HG02678 (cell line): Measurements from ENCODE around the gene LPP.
"Not testable (repeated sequence)": the region's sequence is repeated elsewhere in the genome, so short reads cannot be mapped to it uniquely, and the experiment has no call there.

Experiments
- ATAC-seq: cut with Tn5 transposase; IDR thresholded peaks from one replicate; pipeline ENCODE4 v1.9.1; 2021; ENCODE audit warnings: mild to moderate bottlenecking, moderate library complexity; ENCODE audit not compliant: unreplicated experiment

The LPP gene

DNA sequence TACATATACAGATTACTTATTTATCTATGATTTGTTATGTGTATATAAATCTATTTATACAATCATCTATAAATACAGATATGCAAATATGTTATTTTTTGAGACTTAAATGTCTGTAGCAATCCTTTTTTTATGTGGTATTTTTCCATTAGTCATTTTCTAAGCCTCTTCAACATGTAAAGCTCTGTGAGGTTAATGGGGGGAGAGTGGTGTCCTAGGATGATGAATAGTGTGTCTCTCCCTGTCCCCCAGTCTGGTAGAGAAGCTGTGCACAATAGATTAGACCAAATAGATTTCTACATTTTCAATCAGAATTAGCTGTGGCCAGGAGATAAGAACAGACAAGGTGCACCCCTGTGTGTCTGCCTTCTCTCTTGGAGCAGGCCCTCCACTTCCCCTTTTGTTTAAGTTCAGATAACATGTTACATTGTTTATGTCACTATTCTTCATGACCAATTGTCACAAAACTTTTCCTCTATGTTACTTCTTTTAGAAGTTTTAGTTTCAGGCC, 453.9 kb downstream of the LPP start:
- no peak for ATAC-seq

GRCh38 chr3:188608401-188608800, 454.4 kb downstream of the LPP start:
- ATAC-seq = no peak

DNA sequence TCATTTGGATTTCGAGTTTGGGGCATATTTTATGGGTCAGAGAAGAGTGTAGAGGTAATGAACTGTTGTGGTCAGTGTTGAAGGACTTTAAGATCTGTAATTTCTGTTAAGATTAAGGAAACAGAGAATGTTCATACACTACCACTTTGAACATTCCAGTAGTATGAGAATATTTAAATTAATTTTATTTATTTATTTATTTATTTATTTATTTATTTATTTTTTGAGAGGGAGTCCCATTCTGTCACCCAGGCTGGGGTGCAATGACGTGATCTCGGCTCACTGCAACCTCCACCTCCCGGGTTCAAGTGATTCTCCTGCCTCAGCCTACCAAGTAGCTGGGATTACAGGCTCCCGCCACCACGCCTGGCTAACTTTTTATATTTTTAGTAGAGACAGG, 459.8 kb downstream of the LPP start:
- ATAC-seq = not testable (repeated sequence)

DNA sequence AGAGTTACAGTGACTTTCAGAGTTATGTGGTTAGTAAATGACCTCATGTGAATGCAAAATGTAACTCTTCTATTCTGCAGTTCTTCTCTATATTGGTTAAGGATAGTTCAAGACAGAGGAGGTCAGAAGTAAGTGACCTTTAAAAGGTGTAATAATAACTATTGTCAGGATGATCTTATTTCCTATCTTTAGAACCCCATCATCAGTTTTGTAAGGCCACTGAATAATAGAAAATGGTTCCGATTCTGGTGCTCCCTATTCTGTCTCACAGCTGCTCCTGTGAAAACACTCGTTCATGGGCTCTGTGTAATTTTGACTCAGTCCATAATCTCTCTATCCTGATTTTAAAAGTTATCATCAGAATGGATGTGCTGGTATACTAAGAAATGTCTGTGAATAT, 463.3 kb downstream of the LPP start:
- no peak for ATAC-seq

DNA sequence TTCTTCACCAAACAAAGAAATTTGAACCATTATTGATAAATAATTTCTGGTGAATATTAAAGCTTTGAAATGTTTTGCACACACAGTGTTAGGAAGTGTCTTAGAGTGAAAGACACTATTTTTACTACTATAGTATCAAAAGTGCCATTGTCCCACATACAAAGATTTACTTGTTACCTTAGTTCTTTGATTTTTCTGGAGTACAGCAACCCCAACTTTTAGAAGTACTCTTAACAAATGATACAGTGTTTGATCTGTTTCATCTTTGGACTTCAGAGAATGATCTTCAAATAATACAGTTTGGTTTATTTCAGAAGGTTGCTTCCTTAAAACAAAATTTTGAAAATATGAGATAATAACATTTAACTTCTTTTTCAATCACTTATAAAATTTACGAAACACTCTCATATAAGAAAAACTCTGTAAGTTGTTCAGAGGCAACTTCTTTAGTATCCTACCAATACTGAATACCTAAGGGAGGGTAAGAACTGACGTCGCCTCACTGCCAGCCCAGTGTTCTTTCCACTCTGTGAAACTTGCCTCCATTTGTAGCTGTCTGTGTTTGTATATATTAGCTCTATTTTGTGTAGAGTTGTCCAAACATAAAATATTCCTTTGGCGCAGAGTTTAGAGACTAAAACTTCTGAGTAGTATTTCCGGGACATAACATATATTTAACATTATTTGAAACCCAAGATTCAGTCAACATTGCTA, 464.2 kb downstream of the LPP start:
- ATAC-seq = no peak

- no peak for ATAC-seq
Observed at GRCh38 chr3:188620752-188621151, 466.8 kb downstream of the LPP start.

DNA sequence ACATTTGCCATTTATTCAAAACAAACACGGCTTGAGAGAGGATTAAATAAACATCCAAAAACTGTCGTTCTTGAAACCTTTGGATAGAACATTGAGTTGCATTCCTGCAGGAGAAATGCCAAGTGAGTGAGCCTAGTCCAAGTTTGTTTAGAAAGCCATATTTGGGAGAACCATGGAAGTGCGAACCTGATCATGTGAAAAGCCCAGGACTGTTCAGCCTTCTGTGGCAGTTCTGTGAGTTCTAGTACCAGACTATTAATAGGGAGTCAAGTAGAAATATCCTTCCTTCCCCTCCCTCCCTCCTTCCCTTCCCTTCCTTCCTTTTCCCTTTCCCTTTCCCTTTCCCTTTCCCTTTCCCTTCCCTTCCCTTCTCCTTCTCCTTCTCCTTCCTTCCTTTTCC, 470.4 kb downstream of the LPP start:
- no peak for ATAC-seq

- ATAC-seq = no peak
Observed at GRCh38 chr3:188624828-188625227, 470.9 kb downstream of the LPP start.

GRCh38 chr3:188627652-188628051, 473.7 kb downstream of the LPP start:
- no peak for ATAC-seq

DNA sequence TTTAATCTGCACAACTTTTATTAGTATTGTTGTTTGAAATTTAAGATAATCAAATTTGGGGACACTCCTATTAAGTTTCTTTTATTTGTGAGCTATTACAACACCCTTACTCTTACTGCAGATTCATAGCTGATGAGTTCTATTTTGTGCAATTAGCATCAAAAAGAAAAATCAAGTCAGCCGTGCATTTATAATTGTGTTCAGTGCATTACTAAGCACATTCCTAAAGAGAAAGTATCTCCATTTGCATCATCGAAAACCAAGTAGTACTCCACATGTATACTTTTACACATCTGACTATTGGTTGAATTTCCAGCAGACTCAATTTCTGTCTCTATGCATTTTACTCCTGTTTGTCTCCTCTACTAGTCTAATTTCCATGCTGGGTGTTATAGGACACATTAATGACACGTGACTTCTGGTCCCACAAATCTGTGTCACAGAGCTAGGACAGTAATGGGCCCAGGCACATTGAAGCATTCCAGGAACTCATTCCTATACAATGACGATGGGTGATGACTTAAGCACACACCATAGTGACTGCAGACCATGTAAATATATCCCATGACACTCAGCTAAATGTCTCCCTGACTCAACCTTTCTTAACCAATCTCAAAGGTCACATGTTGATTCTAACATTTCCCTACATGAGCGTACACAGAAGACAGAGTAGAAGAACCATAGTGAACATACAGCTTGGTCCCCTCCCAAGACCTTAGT, 477.5 kb downstream of the LPP start:
- ATAC-seq = no peak

DNA sequence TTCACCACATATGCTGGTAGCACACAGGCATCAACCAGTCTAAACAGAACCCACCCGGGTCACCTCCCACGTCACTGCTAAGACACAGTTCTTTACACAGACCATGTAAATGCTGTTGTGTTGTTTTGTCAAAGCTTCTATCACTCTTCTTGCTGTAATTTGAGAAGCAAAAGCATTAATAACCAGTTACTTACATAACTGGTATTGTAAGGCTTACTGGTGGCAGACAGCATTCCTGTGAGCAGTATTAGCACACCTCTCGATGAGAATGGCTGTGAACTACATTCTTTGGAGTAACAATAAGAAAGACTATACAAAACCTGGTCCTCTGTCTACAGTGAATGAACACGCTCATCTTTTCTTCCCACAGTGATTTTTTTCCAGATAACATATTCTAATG, 479.2 kb downstream of the LPP start:
- ATAC-seq = no peak

DNA sequence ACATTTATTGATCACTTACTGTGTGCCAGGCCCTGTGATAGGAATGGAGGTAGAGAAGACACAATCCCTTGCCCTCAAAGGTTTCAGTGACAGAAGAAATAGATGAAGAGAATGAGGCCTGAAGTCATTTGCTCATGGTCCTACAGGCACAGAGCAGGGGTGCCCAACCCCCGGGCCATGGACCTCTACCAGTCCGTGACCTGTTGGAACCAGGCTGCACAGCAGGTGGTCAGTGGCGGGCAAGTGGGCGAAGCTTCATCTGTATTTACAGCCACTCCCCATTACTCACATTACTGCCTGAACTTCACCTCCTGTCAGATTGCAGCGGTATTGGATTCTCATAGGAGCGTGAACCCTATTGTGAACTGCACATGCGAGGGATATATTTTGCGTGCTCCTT, 480.3 kb downstream of the LPP start:
- no peak for ATAC-seq

DNA sequence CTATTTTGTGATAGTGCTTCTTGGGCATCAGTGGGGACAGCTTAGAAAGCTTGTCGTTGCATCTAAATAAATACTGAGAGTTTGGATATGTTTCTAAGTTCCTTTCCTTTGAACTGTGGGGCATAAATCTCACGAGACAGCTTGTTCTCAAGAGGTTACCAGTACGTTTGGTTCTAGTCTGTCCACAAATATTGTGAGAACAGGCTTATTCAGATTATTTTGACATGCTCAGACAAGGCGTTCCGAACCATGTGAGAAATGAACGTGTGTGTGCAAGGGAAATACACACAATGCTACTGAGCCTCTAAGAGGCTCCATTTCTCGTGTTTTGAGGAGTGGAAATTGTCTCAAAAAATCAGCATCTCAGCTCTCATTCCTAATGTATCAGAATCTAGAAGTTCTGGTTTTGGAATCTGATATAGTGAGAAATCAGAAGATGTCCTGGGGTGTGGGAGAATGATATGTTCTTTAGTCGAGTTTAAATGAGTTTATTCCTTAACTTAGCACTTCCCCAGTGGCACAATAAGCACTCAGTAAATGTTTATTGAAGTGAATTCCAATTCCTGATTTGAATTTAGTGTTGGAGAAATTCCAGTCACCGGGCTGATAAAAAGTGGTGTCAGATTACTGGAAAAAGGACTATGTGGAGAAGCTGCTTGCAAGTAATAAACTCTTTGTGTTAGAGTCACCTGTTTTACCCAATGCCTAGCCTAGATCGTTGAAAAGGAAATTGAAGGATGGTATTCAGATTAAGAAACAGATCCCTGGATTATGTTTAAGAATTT, 481.5 kb downstream of the LPP start:
- ATAC-seq = no peak

GRCh38 chr3:188636292-188636691, 482.3 kb downstream of the LPP start:
- ATAC-seq = not testable (repeated sequence)

DNA sequence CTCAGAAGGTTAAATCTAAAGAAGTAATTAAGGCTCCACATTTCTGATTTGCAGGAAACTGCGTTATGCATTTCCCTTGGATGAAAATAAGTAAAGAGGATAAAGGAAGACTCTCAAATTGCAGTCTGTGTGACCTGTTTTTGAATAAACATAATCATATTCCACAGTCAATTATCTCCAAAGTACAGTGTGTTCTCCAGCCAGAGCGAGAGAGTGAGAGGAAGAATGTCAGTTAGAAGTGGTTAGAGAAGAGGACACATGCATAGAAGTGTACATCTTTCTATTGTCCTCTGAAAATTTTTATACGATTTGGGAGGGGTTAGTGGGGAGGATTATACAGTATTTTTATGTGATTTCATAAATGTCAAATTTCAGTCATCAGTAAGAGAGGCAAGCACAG, 487.1 kb downstream of the LPP start:
- no peak for ATAC-seq

DNA sequence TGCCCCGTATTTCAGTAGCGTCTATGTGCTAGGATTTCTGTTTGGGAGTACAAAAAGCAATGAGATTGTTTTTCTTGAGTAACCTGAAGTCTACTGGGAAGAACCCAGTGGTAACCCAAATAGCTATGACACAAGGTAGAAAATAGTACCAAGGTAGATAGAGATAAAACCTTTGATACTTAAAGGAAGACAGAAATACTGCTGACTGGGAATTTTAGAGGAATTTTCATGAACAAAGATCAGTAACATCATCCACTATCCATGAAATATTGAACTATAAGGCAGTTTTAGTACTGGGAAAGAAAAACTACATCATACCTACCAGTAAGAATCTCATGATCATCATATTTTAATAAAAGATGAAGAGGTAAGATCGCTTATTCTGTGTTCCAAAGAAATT, 489.8 kb downstream of the LPP start:
- ATAC-seq = no peak

GRCh38 chr3:188646592-188646991, 492.6 kb downstream of the LPP start:
- no peak for ATAC-seq

GRCh38 chr3:188647237-188647636, 493.3 kb downstream of the LPP start:
- ATAC-seq = no peak

- ATAC-seq = no peak
Observed at GRCh38 chr3:188649521-188649920, 495.6 kb downstream of the LPP start.

GRCh38 chr3:188656196-188656982, 502.4 kb downstream of the LPP start:
- ATAC-seq = no peak

GRCh38 chr3:188658606-188659005, 504.6 kb downstream of the LPP start:
- no peak for ATAC-seq
